ENCODE results near the gene PBOV1.

PBOV1 gene

GRCh38 chr6:138218449-138218848 lies at the start of gene PBOV1:
Gene PBOV1 (minus strand): TSS chr6:138218491. CDS start chr6:138218395, 96 bp downstream.
- no peak for TF ChIP-seq CTCF (IDR thresholded peaks at IDR 0.05; ENCODE audit: low read depth, low read length, missing control alignments)

GRCh38 chr6:138266095-138266494 lies 47.8 kb upstream of the PBOV1 start:
- no peak overlapping the region for H3K4me3 ChIP-seq (ENCODE audit: low read depth, low read length)
- no peak for TF ChIP-seq CTCF (IDR thresholded peaks at IDR 0.05; ENCODE audit: low read depth, low read length, missing control alignments)
- no peak for DNase-seq (ENCODE audit: low read depth)
- in situ Hi-C loops (cut with HindIII; ENCODE audit: low sequenced_read_pairs), result no loop called here

More at GRCh38 chr6:138218449-138218848, at the start of gene PBOV1:
- DNase-seq (ENCODE audit: low read depth), result no peak
- in situ Hi-C loops (cut with HindIII; ENCODE audit: low sequenced_read_pairs), result no loop called here
- no peak within 1 kb of the TSS for H3K4me3 ChIP-seq (ENCODE audit: low read depth, low read length)

GRCh38 chr6:138264372-138264880 lies 46.1 kb upstream of the PBOV1 start:
- no peak overlapping the region for H3K4me3 ChIP-seq (ENCODE audit: low read depth, low read length)
- no peak for DNase-seq (ENCODE audit: low read depth)
- in situ Hi-C loops (cut with HindIII; ENCODE audit: low sequenced_read_pairs), result no loop called here
- no peak for TF ChIP-seq CTCF (IDR thresholded peaks at IDR 0.05; ENCODE audit: low read depth, low read length, missing control alignments)

DNA sequence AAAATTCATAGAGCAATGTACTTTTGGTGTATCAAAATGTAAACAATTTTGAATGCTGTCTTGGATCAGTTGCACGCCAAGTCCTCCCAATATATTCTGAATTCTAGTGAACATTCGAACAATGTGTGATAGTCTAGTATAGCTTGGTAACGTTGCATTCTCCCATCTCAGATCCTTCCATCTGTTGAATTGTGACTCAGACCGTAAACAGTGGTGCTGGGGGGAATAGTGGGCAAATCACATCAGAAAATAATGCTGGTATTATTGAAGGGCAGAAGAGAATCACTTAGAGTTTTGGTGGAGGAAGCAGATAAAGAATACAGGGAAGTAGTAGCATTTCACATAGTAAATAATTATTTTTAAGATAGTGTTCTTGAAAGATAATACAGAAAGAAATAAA lies 45.7 kb upstream of the PBOV1 start:
- TF ChIP-seq CTCF (IDR thresholded peaks at IDR 0.05; ENCODE audit: low read depth, low read length, missing control alignments), result no peak
- no peak overlapping the region for H3K4me3 ChIP-seq (ENCODE audit: low read depth, low read length)
- in situ Hi-C loops (cut with HindIII; ENCODE audit: low sequenced_read_pairs), result no loop called here
- no peak for DNase-seq (ENCODE audit: low read depth)

- no peak for DNase-seq (ENCODE audit: low read depth)
- no peak for TF ChIP-seq CTCF (IDR thresholded peaks at IDR 0.05; ENCODE audit: low read depth, low read length, missing control alignments)
- in situ Hi-C loops (cut with HindIII; ENCODE audit: low sequenced_read_pairs), result no loop called here
- no peak overlapping the region for H3K4me3 ChIP-seq (ENCODE audit: low read depth, low read length)
These were observed 43.0 kb upstream of the PBOV1 start for GRCh38 chr6:138261116-138261780.

DNA sequence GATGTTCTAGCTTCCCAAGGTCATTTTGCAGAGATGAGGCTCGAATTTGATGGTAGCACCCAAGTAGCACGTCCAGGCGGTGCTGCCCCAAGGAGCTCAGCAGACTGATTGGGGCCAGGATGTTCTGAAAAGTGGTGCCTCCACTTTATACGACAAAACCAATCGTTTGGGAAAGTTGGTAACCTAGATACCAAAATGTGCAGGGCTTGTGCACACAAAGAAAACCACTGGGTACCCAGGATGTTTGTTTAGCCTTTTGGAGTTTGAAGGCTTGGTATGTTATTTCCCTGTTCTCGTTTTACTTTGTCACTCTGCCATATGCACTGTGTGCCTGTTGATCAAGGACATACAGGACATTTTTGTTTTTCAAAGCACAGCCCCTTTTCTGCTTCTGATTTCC lies 40.7 kb upstream of the PBOV1 start:
- no peak for TF ChIP-seq CTCF (IDR thresholded peaks at IDR 0.05; ENCODE audit: low read depth, low read length, missing control alignments)
- in situ Hi-C loops (cut with HindIII; ENCODE audit: low sequenced_read_pairs), result no loop called here
- no peak for DNase-seq (ENCODE audit: low read depth)
- no peak overlapping the region for H3K4me3 ChIP-seq (ENCODE audit: low read depth, low read length)

Data from astrocyte of the cerebellum (primary cell).